ENCODE data around the gene FBXW7. TPM values are rescaled to one million over a fixed set of nuclear protein-coding genes. Genes with fewer than 3 reads are reported as not detected.
"Not testable (repeated sequence)": the region's sequence is repeated elsewhere in the genome, so short reads cannot be mapped to it uniquely, and the experiment has no call there.

FBXW7 gene
- total and polyA plus RNA-seq, 2 donors (not counting 1 experiment from before 2014, with no cell fraction given), result 16.3 to 68.7 TPM

- H3K9ac ChIP-seq (ENCODE audit: insufficient read depth, low read length), result no peak overlapping the region
- no peak overlapping the region for H3K4me2 ChIP-seq (ENCODE audit: extremely low read depth, insufficient read depth, low read length)
- no peak for DNase-seq (ENCODE audit: low read depth in 2 of 2)
- no peaks in the 10 kb centered on the region for H3K36me3 ChIP-seq (ENCODE audit: control insufficient read depth, insufficient read depth, low read length)
- H3K4me1 ChIP-seq (ENCODE audit: control insufficient read depth, extremely low read depth, insufficient read depth, low read length), result no peaks in the 10 kb centered on the region
- no peaks in the 10 kb centered on the region for H4K20me1 ChIP-seq (ENCODE audit: control insufficient read depth, extremely low read depth, insufficient read depth, low read length)
- H2AFZ ChIP-seq (ENCODE audit: low read length), result no peak overlapping the region
- no peaks in the 10 kb centered on the region for H3K79me2 ChIP-seq (ENCODE audit: control insufficient read depth, insufficient read depth, low read length)
- H3K9me3 ChIP-seq (ENCODE audit: control insufficient read depth, insufficient read depth, low read depth, low read length), result no peaks in the 10 kb centered on the region
- no peaks in the 10 kb centered on the region for H3K27me3 ChIP-seq (ENCODE audit: control insufficient read depth, insufficient read depth, low read length)
- H3K27ac ChIP-seq (ENCODE audit: insufficient read depth, low read length), result no peak overlapping the region
- no peak overlapping the region for H3K4me3 ChIP-seq (replicated peaks in 1 of 4; ENCODE audit: control extremely low read depth in 1 of 4, insufficient read depth in 1 of 4, low read depth in 3 of 4, low read length in 4 of 4)
- TF ChIP-seq EZH2 (IDR thresholded peaks at IDR 0.05; ENCODE audit: low read length, missing control alignments) (no peak), CTCF (conservative IDR thresholded peaks at IDR 0.05 in 1 of 2, IDR thresholded peaks at IDR 0.05 in 1 of 2; ENCODE audit: low read depth in 1 of 2, low read length in 2 of 2) (no peak)
Measured at GRCh38 chr4:152556834-152557233, 20.9 kb upstream of the FBXW7 start.

- H3K27me3 ChIP-seq (ENCODE audit: control insufficient read depth, insufficient read depth, low read length), result no peaks in the 10 kb centered on the region
- H3K4me3 ChIP-seq (replicated peaks in 1 of 4; ENCODE audit: control extremely low read depth in 1 of 4, insufficient read depth in 1 of 4, low read depth in 3 of 4, low read length in 4 of 4), result no peak overlapping the region
- no peaks in the 10 kb centered on the region for H4K20me1 ChIP-seq (ENCODE audit: control insufficient read depth, extremely low read depth, insufficient read depth, low read length)
- H3K9ac ChIP-seq (ENCODE audit: insufficient read depth, low read length), result no peak overlapping the region
- H3K36me3 ChIP-seq (ENCODE audit: control insufficient read depth, insufficient read depth, low read length), result no peaks in the 10 kb centered on the region
- H3K4me2 ChIP-seq (ENCODE audit: extremely low read depth, insufficient read depth, low read length), result no peak overlapping the region
- H3K27ac ChIP-seq (ENCODE audit: insufficient read depth, low read length), result no peak overlapping the region
- H3K79me2 ChIP-seq (ENCODE audit: control insufficient read depth, insufficient read depth, low read length), result no peaks in the 10 kb centered on the region
- TF ChIP-seq CTCF (conservative IDR thresholded peaks at IDR 0.05 in 1 of 2, IDR thresholded peaks at IDR 0.05 in 1 of 2; ENCODE audit: low read depth in 1 of 2, low read length in 2 of 2) (no peak), EZH2 (IDR thresholded peaks at IDR 0.05; ENCODE audit: low read length, missing control alignments) (no peak)
- no peak for DNase-seq (ENCODE audit: low read depth in 2 of 2)
- no peaks in the 10 kb centered on the region for H3K9me3 ChIP-seq (ENCODE audit: control insufficient read depth, insufficient read depth, low read depth, low read length)
- H3K4me1 ChIP-seq (ENCODE audit: control insufficient read depth, extremely low read depth, insufficient read depth, low read length), result no peaks in the 10 kb centered on the region
- H2AFZ ChIP-seq (ENCODE audit: low read length), result peak overlapping the region; percentile 65
Measured at GRCh38 chr4:152556283-152556682, 20.4 kb upstream of the FBXW7 start.

- Histone ChIP-seq H3K9me3 (ENCODE audit: control insufficient read depth, insufficient read depth, low read depth, low read length) (no peaks in the 10 kb centered on the region), H3K36me3 (ENCODE audit: control insufficient read depth, insufficient read depth, low read length) (no peaks in the 10 kb centered on the region), H3K79me2 (ENCODE audit: control insufficient read depth, insufficient read depth, low read length) (no peaks in the 10 kb centered on the region), H3K4me1 (ENCODE audit: control insufficient read depth, extremely low read depth, insufficient read depth, low read length) (no peaks in the 10 kb centered on the region), H2AFZ (ENCODE audit: low read length) (no peak overlapping the region), H3K27ac (ENCODE audit: insufficient read depth, low read length) (no peak overlapping the region), H4K20me1 (ENCODE audit: control insufficient read depth, extremely low read depth, insufficient read depth, low read length) (no peaks in the 10 kb centered on the region), H3K4me2 (ENCODE audit: extremely low read depth, insufficient read depth, low read length) (no peak overlapping the region), H3K9ac (ENCODE audit: insufficient read depth, low read length) (no peak overlapping the region), H3K4me3 (replicated peaks in 1 of 4; ENCODE audit: control extremely low read depth in 1 of 4, insufficient read depth in 1 of 4, low read depth in 3 of 4, low read length in 4 of 4) (no peak overlapping the region), H3K27me3 (ENCODE audit: control insufficient read depth, insufficient read depth, low read length) (no peaks in the 10 kb centered on the region)
- DNase-seq (ENCODE audit: low read depth in 2 of 2), result no peak
- no peak for TF ChIP-seq CTCF (conservative IDR thresholded peaks at IDR 0.05 in 1 of 2, IDR thresholded peaks at IDR 0.05 in 1 of 2; ENCODE audit: low read depth in 1 of 2, low read length in 2 of 2)
- TF ChIP-seq EZH2 (IDR thresholded peaks at IDR 0.05; ENCODE audit: low read length, missing control alignments), result no peak
Measured at GRCh38 chr4:152554742-152555141, 18.9 kb upstream of the FBXW7 start.

- H3K4me3 ChIP-seq (replicated peaks in 1 of 4; ENCODE audit: control extremely low read depth in 1 of 4, insufficient read depth in 1 of 4, low read depth in 3 of 4, low read length in 4 of 4); H3K79me2 ChIP-seq (ENCODE audit: control insufficient read depth, insufficient read depth, low read length); H3K9ac ChIP-seq (ENCODE audit: insufficient read depth, low read length); H3K36me3 ChIP-seq (ENCODE audit: control insufficient read depth, insufficient read depth, low read length); H3K4me1 ChIP-seq (ENCODE audit: control insufficient read depth, extremely low read depth, insufficient read depth, low read length); H3K4me2 ChIP-seq (ENCODE audit: extremely low read depth, insufficient read depth, low read length); H3K9me3 ChIP-seq (ENCODE audit: control insufficient read depth, insufficient read depth, low read depth, low read length); DNase-seq (ENCODE audit: low read depth in 2 of 2); H2AFZ ChIP-seq (ENCODE audit: low read length); H3K27me3 ChIP-seq (ENCODE audit: control insufficient read depth, insufficient read depth, low read length); H3K27ac ChIP-seq (ENCODE audit: insufficient read depth, low read length); H4K20me1 ChIP-seq (ENCODE audit: control insufficient read depth, extremely low read depth, insufficient read depth, low read length): not testable (repeated sequence)
Measured at GRCh38 chr4:152550687-152551086, 14.8 kb upstream of the FBXW7 start.
